SKM-1 (cell line): ENCODE results near the gene SLC25A30.
"Not testable (repeated sequence)": the region's sequence is repeated elsewhere in the genome, so short reads cannot be mapped to it uniquely, and the experiment has no call there.

Experiments used
- DNase-seq: peaks from one replicate; lab custom pipeline; 2025; ENCODE audit not compliant: unreplicated experiment; lab: John Stamatoyannopoulos, UW

SLC25A30 gene

DNA sequence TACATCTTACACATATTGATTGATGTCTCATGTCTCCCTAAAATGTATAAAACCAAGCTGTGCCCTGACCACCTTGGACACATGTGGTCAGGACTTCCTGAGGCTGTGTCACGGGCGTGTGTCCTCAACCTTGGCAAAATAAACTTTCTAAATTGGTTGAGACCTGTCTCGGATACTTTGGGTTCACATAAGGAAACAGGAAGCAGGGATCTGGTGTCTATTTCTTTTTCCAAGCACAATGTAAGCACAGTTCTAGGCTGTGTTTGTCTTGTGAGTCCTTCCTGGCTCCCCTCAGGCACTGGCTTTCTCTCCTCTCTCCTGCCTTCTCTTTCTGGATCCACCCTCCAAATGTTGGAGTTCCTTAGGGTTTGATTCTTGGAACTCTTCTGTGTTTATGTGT, 49.6 kb downstream of the SLC25A30 start:
- DNase-seq: no peak

DNA sequence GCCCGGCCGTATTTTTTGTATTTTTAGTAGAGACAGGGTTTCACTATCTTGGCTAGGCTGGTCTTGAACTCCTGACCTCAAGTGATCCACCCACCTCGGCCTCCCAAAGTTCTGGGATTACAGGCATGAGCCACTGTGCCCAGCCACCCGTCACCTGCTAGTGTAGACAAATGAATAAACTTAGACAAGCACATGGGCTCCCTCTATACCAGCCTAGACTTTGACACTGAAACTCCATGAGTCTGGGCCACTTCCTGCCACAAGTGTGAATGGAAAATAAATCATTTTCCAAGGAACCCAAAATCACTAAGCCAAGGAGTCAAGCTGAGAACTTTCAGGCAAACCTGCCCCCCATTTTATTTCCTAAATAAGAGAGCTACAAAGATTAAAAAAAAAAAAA, 50.2 kb downstream of the SLC25A30 start:
- no peak for DNase-seq

DNA sequence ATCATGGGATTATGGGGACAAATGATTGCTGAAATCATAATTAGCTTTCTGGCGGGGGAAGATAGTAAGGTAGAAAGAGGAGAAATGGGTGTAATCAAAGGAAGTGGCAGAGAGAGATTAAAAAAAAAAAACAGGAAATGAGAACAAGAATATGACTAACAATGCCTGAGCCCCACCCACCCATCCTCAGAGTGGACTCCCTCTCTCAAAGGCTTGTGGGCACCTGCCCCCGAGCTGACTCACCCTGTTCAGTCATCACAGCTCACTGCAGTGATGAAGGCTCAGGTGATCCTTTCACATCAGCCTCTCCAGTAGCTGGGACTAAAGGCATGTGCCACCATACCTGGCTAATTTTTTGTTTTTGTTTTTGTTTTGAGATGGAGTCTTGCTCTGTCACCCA, 50.8 kb downstream of the SLC25A30 start:
- no peak for DNase-seq

DNA sequence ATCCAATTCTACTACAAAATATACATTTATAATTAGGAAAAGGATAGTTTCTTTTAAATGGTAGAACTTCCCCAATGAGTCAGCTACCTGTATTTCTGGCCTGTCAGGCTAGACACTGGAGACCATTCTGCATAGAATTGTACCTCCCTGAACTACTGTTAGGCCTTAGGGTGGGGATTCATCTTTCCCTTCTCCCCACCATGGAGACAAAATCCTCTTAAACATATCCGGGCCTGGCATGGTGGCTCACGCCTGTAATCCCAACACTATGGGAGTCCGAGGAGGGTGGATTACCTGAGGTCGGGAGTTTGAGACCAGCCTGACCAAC, 52.7 kb downstream of the SLC25A30 start:
- DNase-seq: no peak

DNA sequence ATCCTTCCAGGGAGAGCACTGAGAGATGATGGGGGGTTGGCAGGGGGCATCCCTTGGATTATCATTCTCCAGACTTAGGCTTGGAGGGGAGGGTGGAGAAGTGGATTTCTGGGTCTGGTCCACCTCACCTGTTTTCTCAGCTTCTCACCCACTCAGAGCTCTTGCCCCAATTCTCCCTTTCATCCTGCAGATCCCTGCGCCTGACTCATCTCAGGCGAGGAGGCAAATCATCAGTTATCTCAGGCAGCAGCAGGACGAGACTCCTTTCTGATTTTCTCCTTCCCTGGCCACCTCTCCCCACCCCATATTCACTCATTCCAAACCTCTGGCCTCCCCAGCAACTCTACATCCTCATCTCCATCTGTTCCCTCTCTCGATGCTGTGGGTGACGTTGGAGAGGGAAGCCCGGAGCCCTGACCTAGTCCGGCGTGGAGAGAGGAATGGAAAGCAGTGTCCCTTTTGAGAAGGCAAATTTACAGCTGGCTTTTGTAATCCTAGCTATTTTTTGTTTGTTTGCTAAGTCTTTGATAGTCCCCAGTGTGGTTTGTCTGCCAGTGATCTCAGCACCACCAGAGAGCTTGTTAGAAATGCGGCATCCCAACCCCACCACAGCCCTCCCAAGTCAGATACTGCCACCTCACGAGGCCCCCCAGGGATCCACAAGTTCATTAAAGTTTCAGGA, 53.2 kb downstream of the SLC25A30 start:
- no peak for DNase-seq

DNA sequence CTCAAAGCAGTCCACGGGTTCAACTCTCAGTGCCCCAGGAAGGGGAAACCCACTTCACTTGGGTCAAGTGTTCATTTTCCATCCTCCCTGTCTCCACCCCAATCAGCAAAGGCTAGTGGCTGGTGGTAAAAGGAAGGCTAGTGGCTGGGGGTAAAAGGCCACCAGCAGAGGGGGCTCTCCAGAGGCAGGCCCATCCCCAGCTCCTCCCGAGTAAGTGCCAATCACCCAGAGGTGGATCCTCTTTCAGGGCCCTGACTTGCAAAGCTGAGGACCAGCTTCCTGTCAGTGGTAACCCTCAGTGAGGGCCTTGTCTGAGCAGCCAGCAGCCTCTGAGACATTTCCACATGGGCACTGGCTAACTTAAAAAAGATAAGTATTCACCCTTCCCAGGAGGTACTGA, 55.2 kb downstream of the SLC25A30 start:
- no peak for DNase-seq

DNA sequence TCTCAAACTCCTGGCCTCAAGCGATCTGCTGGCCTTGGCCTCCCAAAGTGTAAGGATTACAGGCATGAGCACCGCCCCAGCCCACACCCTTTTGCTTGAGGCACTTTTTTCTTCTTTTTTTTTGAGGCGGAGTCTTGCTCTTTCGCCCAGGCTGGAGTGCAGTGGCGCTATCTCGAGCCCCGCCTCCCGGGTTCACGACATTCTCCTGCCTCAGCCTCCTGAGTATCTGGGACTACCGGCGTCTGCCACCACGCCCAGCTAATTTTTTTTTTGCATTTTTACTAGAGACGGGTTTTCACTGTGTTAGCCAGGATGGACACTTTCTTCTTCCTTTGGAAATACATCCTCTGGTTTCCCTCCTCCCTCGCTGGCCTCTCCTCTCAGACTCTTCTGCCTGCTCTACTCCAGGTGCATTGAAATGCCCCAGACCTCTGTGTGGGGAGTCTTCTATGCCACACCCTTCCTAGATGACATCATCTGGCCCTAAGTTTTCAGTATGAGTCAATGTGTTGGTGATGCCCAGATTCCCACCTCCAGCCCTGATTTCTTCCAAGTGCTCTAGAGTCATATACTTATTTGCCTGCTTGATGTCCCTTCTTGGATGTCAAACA, 56.5 kb downstream of the SLC25A30 start:
- DNase-seq: no peak

DNA sequence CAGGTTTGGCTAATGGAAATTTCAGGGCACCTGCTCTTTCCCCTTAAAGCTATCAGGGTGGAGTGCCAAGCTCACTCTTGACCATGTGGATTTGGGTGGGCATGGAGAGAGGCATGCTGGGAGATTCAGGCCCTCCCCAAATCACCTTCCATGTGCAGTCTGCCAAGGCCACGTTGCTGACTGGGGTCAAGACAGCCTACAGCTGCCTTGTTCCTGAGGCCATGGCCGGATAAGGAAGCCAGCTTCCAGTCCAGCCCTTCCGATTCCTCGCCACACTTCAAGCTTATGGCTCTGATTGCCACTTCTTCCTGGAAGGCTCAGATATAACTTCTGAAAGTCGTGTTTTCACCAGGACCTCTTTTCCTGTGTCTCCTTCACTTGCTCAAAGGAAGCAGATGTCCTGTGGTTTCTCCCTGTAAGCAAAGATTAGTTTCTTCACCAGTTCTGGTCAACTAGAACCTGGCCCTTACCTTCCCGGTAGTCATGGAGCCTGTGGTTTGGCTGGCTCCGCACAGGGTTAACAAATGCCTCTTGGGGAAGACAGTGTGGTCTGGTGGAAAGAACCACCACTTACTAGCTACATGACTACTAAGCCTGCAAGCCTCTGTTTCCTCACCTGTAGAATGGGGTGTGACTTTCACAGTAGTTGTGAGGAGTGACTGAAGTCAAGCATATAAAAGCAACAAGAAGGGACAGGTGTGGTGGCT, 61.1 kb downstream of the SLC25A30 start:
- peak; percentile 30 for DNase-seq

DNA sequence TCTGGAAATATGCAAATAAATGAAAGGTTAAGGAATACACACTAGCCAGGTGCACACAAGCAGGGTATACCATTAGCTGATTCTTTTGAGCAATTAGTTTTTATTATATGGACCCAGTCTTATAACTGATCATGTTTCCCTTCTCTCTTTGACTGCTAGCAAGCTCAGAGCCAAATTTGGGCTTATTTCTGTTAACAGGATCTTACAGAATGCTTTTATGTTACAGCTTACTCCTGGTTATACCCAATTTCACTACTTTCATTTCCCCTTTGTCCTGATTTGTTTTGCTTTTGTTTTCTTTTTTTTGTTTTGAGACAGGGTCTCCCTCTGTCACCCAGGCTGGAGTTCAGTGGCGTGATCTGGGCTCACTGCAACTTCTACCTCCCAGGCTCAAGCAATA, 64.3 kb downstream of the SLC25A30 start:
- no peak for DNase-seq

DNA sequence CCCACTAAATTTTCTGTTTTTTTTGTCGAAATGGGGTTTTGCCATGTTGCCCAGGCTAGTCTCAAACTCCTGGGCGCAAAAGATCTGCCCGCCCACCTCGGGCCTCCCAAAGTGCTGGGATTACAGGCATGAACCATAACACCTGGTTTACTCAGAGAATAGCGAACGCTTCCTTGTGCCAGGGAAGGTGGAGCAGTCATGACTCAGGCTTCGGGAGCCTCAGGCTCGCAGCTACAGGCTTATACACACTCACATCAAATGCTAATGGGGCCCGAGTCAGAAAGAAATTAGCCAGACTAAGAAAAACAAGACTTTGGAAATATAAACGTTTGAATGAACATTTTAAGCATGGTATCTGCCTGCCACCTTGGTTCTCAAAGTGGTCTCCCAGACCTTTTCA, 66.1 kb downstream of the SLC25A30 start:
- DNase-seq: no peak

DNA sequence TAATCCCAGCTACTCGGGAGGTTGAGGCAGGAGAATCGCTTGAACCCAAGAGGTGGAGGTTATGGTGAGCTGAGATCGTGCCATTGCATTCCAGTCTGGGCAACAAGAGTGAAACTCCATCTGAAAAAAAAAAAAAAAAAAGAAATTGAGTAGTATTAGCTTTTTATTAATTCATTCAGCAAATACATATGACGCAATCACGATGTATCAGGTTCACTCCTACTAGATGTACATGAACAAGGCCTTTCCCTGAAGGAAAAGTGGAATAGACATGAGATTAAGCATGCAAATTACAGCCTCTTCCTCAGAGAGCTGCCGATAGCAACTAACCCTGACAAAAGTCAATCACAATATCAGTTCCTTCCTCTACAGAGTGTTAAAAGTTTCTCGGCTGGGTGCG, 68.0 kb downstream of the SLC25A30 start:
- DNase-seq: no peak

DNA sequence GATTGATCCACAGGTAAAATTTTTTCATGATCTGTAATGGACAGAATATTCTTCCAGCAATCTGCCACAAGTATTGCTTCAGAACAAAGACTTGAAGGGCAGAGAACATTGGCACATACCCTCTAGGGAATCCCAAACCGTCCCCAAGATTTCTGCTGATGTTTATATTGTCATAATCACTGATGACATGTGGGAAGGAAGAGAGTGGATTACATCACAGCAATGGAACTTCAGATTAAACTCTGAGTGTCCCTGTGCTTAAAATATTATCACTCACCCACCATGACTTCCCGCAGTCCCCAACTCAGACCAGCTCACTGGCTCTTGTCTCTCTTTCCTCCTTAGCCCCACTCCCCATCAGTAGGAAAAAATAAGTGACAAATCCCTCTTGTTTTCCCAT, 68.7 kb downstream of the SLC25A30 start:
- DNase-seq: no peak

DNA sequence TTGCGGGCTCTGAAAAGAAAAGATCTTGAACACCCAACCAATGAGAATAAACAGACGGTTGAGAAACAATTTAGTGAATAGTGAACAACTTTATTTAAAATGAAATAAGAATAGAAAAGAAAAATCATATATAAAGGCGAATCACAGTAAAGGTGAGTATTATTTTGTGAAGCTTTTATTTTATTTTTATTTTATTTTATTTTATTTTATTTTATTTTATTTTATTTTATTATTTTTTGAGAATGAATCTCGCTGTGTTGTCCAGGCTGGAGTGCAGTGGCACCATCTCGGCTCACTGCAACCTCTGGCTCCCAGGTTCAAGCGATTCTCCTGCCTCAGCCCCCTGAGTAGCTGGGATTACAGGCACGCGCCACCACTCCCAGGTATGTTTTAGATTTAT, 74.1 kb downstream of the SLC25A30 start:
- DNase-seq: not testable (repeated sequence)
